ENCODE measurements around the gene TUBB4A.

The TUBB4A gene

DNA sequence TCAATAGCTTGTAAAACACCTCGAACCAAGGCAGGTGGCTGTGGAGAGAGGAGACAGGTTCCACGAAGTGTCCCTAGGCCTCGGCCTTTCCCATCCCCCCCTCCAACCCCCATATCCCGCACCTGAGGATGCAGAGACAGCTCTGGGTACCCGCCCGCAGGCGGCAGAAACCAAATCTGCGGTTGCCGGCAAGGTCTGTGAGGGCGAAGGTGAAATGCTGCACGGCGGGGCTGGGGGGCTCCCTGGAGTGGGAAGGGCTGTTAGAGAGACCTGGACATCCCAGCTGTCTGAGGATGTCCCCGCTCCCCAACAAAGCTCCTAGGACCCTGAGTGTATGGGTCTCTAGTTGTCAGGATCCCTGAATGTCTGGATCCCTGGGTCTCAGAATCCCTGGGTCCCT, 23.3 kb downstream of the TUBB4A start:
- Histone ChIP-seq H2AFZ (ENCODE audit: low read depth, low read length) (no peak overlapping the region), H3K4me1 (ENCODE audit: low read length) (peaks cover 12% of the 10 kb centered on the region), H3K9ac (ENCODE audit: low read length) (no peak overlapping the region), H3K27ac (ENCODE audit: low read length) (no peak overlapping the region), H4K20me1 (ENCODE audit: insufficient read depth, low read length) (no peaks in the 10 kb centered on the region), H3K36me3 (replicated peaks; ENCODE audit: low read depth, low read length) (peaks cover 37% of the 10 kb centered on the region), H3K9me3 (ENCODE audit: insufficient read depth, low read length) (no peaks in the 10 kb centered on the region), H3K4me2 (ENCODE audit: low read length) (no peak overlapping the region), H3K27me3 (ENCODE audit: low read depth, low read length) (no peaks in the 10 kb centered on the region), H3K4me3 (ENCODE audit: low read length) (no peak overlapping the region), H3K79me2 (ENCODE audit: low read length) (peaks cover 24% of the 10 kb centered on the region)
- no peak for TF ChIP-seq CTCF (IDR thresholded peaks at IDR 0.05; ENCODE audit: low read depth, low read length)

DNA sequence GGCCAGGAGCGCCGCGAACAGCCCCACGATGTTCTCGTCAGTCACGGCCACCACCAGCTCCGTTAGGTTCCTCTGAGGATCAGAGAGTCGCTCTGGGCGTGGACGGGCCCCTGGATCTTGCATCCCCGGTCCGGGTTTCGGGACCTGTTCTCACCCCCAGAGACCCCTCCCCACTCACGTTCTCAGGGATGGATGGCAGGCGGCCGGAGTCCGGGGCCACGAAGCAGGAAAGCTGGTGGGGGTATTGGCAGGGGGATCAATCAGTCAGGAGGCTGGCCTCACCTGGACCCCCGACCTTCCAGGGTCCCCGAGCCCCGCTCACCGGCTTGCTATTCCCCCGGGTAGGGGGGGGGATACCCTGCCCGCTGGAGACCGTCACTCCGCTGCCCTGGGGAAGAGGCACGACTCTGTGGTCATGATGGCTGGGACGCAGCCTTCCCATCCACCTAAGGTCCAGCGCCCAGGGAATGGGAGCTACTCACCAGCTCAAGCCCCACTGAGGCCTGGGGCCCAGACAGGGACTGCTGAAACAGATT, 25.1 kb downstream of the TUBB4A start:
- Histone ChIP-seq H3K36me3 (replicated peaks; ENCODE audit: low read depth, low read length) (peaks cover 42% of the 10 kb centered on the region), H2AFZ (ENCODE audit: low read depth, low read length) (no peak overlapping the region), H3K4me1 (ENCODE audit: low read length) (peaks cover 7% of the 10 kb centered on the region), H4K20me1 (ENCODE audit: insufficient read depth, low read length) (no peaks in the 10 kb centered on the region), H3K27me3 (ENCODE audit: low read depth, low read length) (no peaks in the 10 kb centered on the region), H3K27ac (ENCODE audit: low read length) (no peak overlapping the region), H3K9ac (ENCODE audit: low read length) (no peak overlapping the region), H3K79me2 (ENCODE audit: low read length) (peaks cover 24% of the 10 kb centered on the region), H3K4me2 (ENCODE audit: low read length) (no peak overlapping the region), H3K9me3 (ENCODE audit: insufficient read depth, low read length) (no peaks in the 10 kb centered on the region), H3K4me3 (ENCODE audit: low read length) (no peak overlapping the region)
- no peak for TF ChIP-seq EZH2phosphoT487 (IDR thresholded peaks at IDR 0.05; ENCODE audit: low read depth)
- no peak for TF ChIP-seq CTCF (IDR thresholded peaks at IDR 0.05; ENCODE audit: low read depth, low read length)

DNA sequence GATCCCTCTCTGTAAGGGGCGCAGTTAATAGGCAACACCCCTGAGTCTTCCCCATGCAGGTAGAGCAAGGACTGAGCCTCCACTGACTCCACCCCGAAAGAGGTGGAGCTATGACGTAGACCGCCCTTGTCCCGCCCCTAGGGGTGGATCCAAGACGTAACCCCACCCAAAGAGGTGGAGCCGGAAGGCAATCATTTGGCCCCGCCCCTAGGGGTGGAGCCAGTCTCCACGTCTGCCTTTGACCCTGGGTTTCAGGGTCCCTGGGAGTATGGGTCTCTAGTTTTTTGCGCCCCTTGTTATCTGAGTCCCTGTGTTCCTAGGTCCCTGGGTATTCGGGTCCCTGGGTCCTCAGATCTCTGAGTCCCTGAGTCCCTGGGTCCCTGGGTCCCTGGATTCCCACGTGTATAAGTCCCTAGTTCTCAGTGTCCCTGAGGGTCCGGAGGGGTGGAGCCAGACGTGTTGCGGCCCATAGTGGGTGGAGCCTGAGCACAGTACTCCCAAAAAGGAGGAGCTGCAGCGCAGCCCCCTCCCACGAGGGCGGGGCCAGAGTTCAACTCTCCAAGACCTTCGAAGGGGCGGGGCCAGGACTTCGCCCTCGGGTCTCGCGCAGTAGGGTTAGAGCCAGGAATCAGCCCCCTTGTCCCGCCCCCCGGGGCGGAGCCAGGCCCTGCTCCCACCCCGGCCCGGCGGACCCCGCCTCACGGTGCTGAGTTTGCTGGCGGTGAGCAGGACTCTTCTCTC, 25.8 kb downstream of the TUBB4A start:
- no peaks in the 10 kb centered on the region for H3K9me3 ChIP-seq (ENCODE audit: insufficient read depth, low read length)
- TF ChIP-seq CTCF (IDR thresholded peaks at IDR 0.05; ENCODE audit: low read depth, low read length) (no peak), EZH2phosphoT487 (IDR thresholded peaks at IDR 0.05; ENCODE audit: low read depth) (no peak)
- peaks cover 17% of the 10 kb centered on the region for H3K79me2 ChIP-seq (ENCODE audit: low read length)
- H3K27me3 ChIP-seq (ENCODE audit: low read depth, low read length): no peaks in the 10 kb centered on the region
- no peaks in the 10 kb centered on the region for H4K20me1 ChIP-seq (ENCODE audit: insufficient read depth, low read length)
- peaks cover 4% of the 10 kb centered on the region; the same call in 1 of the 2 replicates for H3K4me1 ChIP-seq (ENCODE audit: low read length)
- no peak overlapping the region for H3K9ac ChIP-seq (ENCODE audit: low read length)
- H2AFZ ChIP-seq (ENCODE audit: low read depth, low read length): no peak overlapping the region
- peaks cover 42% of the 10 kb centered on the region for H3K36me3 ChIP-seq (replicated peaks; ENCODE audit: low read depth, low read length)
- H3K4me3 ChIP-seq (ENCODE audit: low read length): no peak overlapping the region
- no peak overlapping the region for H3K4me2 ChIP-seq (ENCODE audit: low read length)
- H3K27ac ChIP-seq (ENCODE audit: low read length): no peak overlapping the region

DNA sequence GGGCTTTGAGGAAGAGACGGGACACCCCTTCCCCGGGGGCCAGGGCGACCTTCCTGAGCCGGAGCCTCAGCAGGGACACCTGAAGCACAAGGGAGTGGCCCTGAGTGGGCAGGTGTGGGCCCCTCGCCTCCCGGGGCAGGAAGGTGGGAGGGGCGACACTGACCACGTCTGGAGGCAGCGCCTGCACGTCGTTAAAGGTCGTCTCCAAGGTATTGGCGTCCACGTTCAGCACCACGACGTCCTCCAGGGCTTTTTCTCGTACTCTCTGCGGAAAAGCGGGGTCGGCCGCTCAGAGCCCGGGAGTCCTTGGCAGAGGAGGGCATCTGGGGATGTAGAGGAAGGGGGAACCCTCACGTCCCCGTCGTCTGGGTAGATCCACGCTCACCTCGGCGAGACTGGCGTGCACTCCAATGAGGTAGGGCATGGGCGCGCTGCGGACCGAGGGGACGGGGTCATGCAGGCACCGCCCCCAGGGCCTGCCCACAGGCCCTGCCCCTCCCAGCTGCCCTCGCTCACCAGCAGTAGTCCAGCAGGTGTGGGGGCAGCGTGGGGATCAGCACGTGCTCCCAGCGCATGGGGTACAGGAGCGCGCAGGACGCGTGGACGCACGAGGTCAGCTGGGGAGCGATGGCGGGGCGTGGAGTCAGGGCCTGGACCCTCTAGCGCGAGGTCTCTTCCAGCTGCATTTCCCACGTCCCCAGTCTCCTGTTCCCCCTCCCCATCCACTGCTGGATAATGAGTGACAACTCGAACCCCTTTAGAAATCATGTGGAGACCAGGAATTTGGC, 26.6 kb downstream of the TUBB4A start:
- peaks cover 46% of the 10 kb centered on the region for H3K36me3 ChIP-seq (replicated peaks; ENCODE audit: low read depth, low read length)
- no peaks in the 10 kb centered on the region for H4K20me1 ChIP-seq (ENCODE audit: insufficient read depth, low read length)
- H3K9ac ChIP-seq (ENCODE audit: low read length): no peak overlapping the region
- H3K27me3 ChIP-seq (ENCODE audit: low read depth, low read length): no peaks in the 10 kb centered on the region
- H3K27ac ChIP-seq (ENCODE audit: low read length): no peak overlapping the region
- no peak overlapping the region for H3K4me2 ChIP-seq (ENCODE audit: low read length)
- H3K9me3 ChIP-seq (ENCODE audit: insufficient read depth, low read length): no peaks in the 10 kb centered on the region
- TF ChIP-seq EZH2phosphoT487 (IDR thresholded peaks at IDR 0.05; ENCODE audit: low read depth): no peak
- no peak for TF ChIP-seq CTCF (IDR thresholded peaks at IDR 0.05; ENCODE audit: low read depth, low read length)
- H3K4me3 ChIP-seq (ENCODE audit: low read length): no peak overlapping the region
- H3K4me1 ChIP-seq (ENCODE audit: low read length): no peaks in the 10 kb centered on the region; the same call in 1 of the 2 replicates
- H2AFZ ChIP-seq (ENCODE audit: low read depth, low read length): no peak overlapping the region
- H3K79me2 ChIP-seq (ENCODE audit: low read length): peaks cover 9% of the 10 kb centered on the region
